NCI-H2227 (cell line): ENCODE results near the gene ADRB2.
"Not testable (repeated sequence)": the region's sequence is repeated elsewhere in the genome, so short reads cannot be mapped to it uniquely, and the experiment has no call there.

Source experiments
- DNase-seq: peaks from one replicate; lab custom pipeline; 2025; ENCODE audit not compliant: unreplicated experiment; lab: John Stamatoyannopoulos, UW

Gene ADRB2

GRCh38 chr5:148855249-148856008 lies 29.0 kb downstream of the ADRB2 start:
- DNase-seq = no peak

GRCh38 chr5:148856009-148856367 lies 29.6 kb downstream of the ADRB2 start:
- no peak for DNase-seq

GRCh38 chr5:148856424-148856823 lies 30.0 kb downstream of the ADRB2 start:
- DNase-seq = no peak

GRCh38 chr5:148857474-148857873 lies 31.1 kb downstream of the ADRB2 start:
- DNase-seq = no peak

GRCh38 chr5:148858106-148858505 lies 31.7 kb downstream of the ADRB2 start:
- no peak for DNase-seq

GRCh38 chr5:148858547-148858946 lies 32.1 kb downstream of the ADRB2 start:
- DNase-seq = no peak

GRCh38 chr5:148859703-148860102 lies 33.3 kb downstream of the ADRB2 start:
- DNase-seq = no peak

- no peak for DNase-seq
These were observed 34.2 kb downstream of the ADRB2 start for GRCh38 chr5:148860599-148860998.

- DNase-seq = no peak
These were observed 34.7 kb downstream of the ADRB2 start for GRCh38 chr5:148861088-148861487.

GRCh38 chr5:148861696-148862095 lies 35.3 kb downstream of the ADRB2 start:
- DNase-seq = no peak

GRCh38 chr5:148864113-148864841 lies 37.9 kb downstream of the ADRB2 start:
- no peak for DNase-seq

GRCh38 chr5:148866024-148866423 lies 39.6 kb downstream of the ADRB2 start:
- DNase-seq = no peak

GRCh38 chr5:148873120-148873519 lies 46.7 kb downstream of the ADRB2 start:
- DNase-seq = no peak

- no peak for DNase-seq
These were observed 47.5 kb downstream of the ADRB2 start for GRCh38 chr5:148873690-148874485.

GRCh38 chr5:148875205-148875875 lies 48.9 kb downstream of the ADRB2 start:
- no peak for DNase-seq

GRCh38 chr5:148877436-148877835 lies 51.0 kb downstream of the ADRB2 start:
- DNase-seq = not testable (repeated sequence)
